UCSD-AML1 (cell line): ENCODE results near the gene SNAPC1.
"Not testable (repeated sequence)": the region's sequence is repeated elsewhere in the genome, so short reads cannot be mapped to it uniquely, and the experiment has no call there.

ENCODE experiments used
- DNase-seq: peaks from one replicate; lab custom pipeline; 2025; ENCODE audit not compliant: unreplicated experiment; lab: John Stamatoyannopoulos, UW

SNAPC1 gene

GRCh38 chr14:61761959-61762786 lies at the start of gene SNAPC1:
Gene SNAPC1, plus strand, starts transcription at chr14:61762420. Its CDS starts 41 bp downstream, at chr14:61762461.
- peak; percentile 96 for DNase-seq

- no peak for DNase-seq
Measured at GRCh38 chr14:61713724-61714437, 48.3 kb upstream of the SNAPC1 start.

GRCh38 chr14:61716956-61717355 lies 45.3 kb upstream of the SNAPC1 start:
- no peak for DNase-seq

GRCh38 chr14:61718039-61718438 lies 44.2 kb upstream of the SNAPC1 start:
- DNase-seq: no peak

GRCh38 chr14:61719344-61720293 lies 42.6 kb upstream of the SNAPC1 start:
- DNase-seq: no peak

- no peak for DNase-seq
Measured at GRCh38 chr14:61720294-61720661, 41.9 kb upstream of the SNAPC1 start.

- no peak for DNase-seq
Measured at GRCh38 chr14:61720741-61721140, 41.5 kb upstream of the SNAPC1 start.

- no peak for DNase-seq
Measured at GRCh38 chr14:61724133-61724532, 38.1 kb upstream of the SNAPC1 start.

GRCh38 chr14:61726778-61727658 lies 35.2 kb upstream of the SNAPC1 start:
- no peak for DNase-seq

GRCh38 chr14:61730756-61731373 lies 31.4 kb upstream of the SNAPC1 start:
- no peak for DNase-seq

GRCh38 chr14:61733972-61734371 lies 28.2 kb upstream of the SNAPC1 start:
- DNase-seq: no peak

- DNase-seq: no peak
Measured at GRCh38 chr14:61736751-61737150, 25.5 kb upstream of the SNAPC1 start.

- no peak for DNase-seq
Measured at GRCh38 chr14:61737915-61738314, 24.3 kb upstream of the SNAPC1 start.

- DNase-seq: no peak
Measured at GRCh38 chr14:61739133-61739532, 23.1 kb upstream of the SNAPC1 start.

GRCh38 chr14:61742371-61742770 lies 19.8 kb upstream of the SNAPC1 start:
- no peak for DNase-seq

GRCh38 chr14:61744238-61744637 lies 18.0 kb upstream of the SNAPC1 start:
- DNase-seq: no peak

GRCh38 chr14:61746346-61746745 lies 15.9 kb upstream of the SNAPC1 start:
- not testable (repeated sequence) for DNase-seq

GRCh38 chr14:61746881-61747280 lies 15.3 kb upstream of the SNAPC1 start:
- DNase-seq: no peak

GRCh38 chr14:61747342-61747741 lies 14.9 kb upstream of the SNAPC1 start:
- no peak for DNase-seq

GRCh38 chr14:61749264-61749663 lies 13.0 kb upstream of the SNAPC1 start:
- DNase-seq: no peak
